Stomach (tissue), 4 donors: ENCODE measurements around the gene PKD2.

Source experiments
- EP300 ChIP-seq: sonication (generic); formaldehyde crosslinking; IDR thresholded peaks from one replicate; pipeline ENCODE4 v1.6.1; 2017; ENCODE audit warnings: antibody characterized with exemption
- POLR2AphosphoS5 ChIP-seq, 3 donors: sonication (generic); formaldehyde crosslinking; IDR thresholded peaks; one replicate each; pipeline ENCODE4 v1.6.1; 2016; ENCODE audit warnings: antibody characterized with exemption in 3 of 3

- TF ChIP-seq POLR2AphosphoS5 (IDR thresholded peaks at IDR 0.05) (no peak), EP300 (no peak)
Observed at GRCh38 chr4:88022289-88022688, 14.9 kb downstream of the PKD2 start.
